Kidney (tissue), 14 donors: Measurements from ENCODE around the gene TGFB1I1. TPM values are rescaled to one million over a fixed set of nuclear protein-coding genes. Genes with fewer than 3 reads are reported as not detected.
"Not testable (repeated sequence)": the region's sequence is repeated elsewhere in the genome, so short reads cannot be mapped to it uniquely, and the experiment has no call there.

Experiments used
- DNase-seq, 5 donors: peaks; one replicate each; pipeline ENCODE4 v3.0.0-alpha.2; 2013 to 2020
- FAIRE-seq: peaks from 2 replicates; lab custom pipeline; 2012; peaks lifted over from hg19 to GRCh38; lab: Jason Lieb, UNC
- H3K27ac ChIP-seq, 2 donors: one replicate each; pipeline ENCODE4 v1.7.0; 2013; ENCODE audit warnings: low read depth in 2 of 2, low read length in 2 of 2, inconsistent platforms in 1 of 2
- H3K27me3 ChIP-seq: one replicate; pipeline ENCODE4 v1.7.1; 2013; ENCODE audit warnings: low read length, inconsistent platforms; ENCODE audit not compliant: control insufficient read depth, insufficient read depth
- H3K36me3 ChIP-seq, 3 donors: one replicate each; pipeline versions ENCODE4 v1.7.0 to v1.7.1; 2013; ENCODE audit warnings: low read length in 3 of 3, control low read depth in 1 of 3, inconsistent platforms in 1 of 3; ENCODE audit not compliant: insufficient read depth in 3 of 3, control insufficient read depth in 2 of 3
- H3K4me1 ChIP-seq, 3 donors: one replicate each; pipeline versions ENCODE4 v1.7.0 to v1.7.1; 2013; ENCODE audit warnings: low read length in 3 of 3, inconsistent platforms in 1 of 3, low read depth in 1 of 3; ENCODE audit not compliant: control insufficient read depth in 2 of 3, insufficient read depth in 2 of 3
- H3K4me3 ChIP-seq, 3 donors: one replicate each; pipeline versions ENCODE4 v1.7.0 to v1.8.1; 2013; ENCODE audit warnings: low read length in 3 of 3, control low read depth in 1 of 3, inconsistent platforms in 1 of 3
- H3K9ac ChIP-seq, 3 donors: one replicate each; pipeline versions ENCODE4 v1.7.0 to v1.7.1; 2013; ENCODE audit warnings: low read length in 3 of 3, control low read depth in 1 of 3, inconsistent platforms in 1 of 3
- H3K9me3 ChIP-seq, 3 donors: one replicate each; pipeline versions ENCODE4 v1.7.0 to v1.7.1; 2013; ENCODE audit warnings: low read length in 3 of 3, control low read depth in 1 of 3, inconsistent platforms in 1 of 3; ENCODE audit not compliant: control insufficient read depth in 2 of 3, insufficient read depth in 1 of 3
- intact Hi-C: fragments of 100-400 bp; cut with DNase I; formaldehyde crosslinking; loops from one replicate; pipeline ENCODE4 v1.11.1; 2022
- polyA plus RNA-seq: library from polyadenylated mRNA; stranded (reverse); fragments of 350-450 nt; fragmentation: Illumina TruSeq; extraction: RNeasy Lipid Tissue Mini Kit (QIAGEN cat#74804); gene quantifications from one replicate; pipeline ENCODE4 v1.2.3, GENCODE V29; 2014; ENCODE audit warnings: low read depth, low replicate concordance; ENCODE audit not compliant: insufficient read depth
- total RNA-seq: library from RNA; stranded (reverse); fragmentation: NEBNext Ultra II Directional; extraction: Animal tissue kit (Norgen Biotek cat#: 25700); gene quantifications from one replicate; pipeline ENCODE4 v1.2.1, GENCODE V29; 2021
- TF ChIP-seq, protein P1 (sequence below): IDR thresholded peaks from 3 replicates; pipeline ENCODE4 v1.5.1; 2012; ENCODE audit warnings: mild to moderate bottlenecking, moderate library complexity, borderline replicate concordance; ENCODE audit not compliant: insufficient read depth; ENCODE audit errors: extremely low read depth
- donor health status: control.
- donor health status: control.
- donor health status: control.
- donor health status: control.
- donor health status: control.
- donor health status: DM: yes; HTN: yes; CAD: no.
- donor health status: Normal renal cell carcinoma (clear cell type).

TGFB1I1 gene
- total and polyA plus RNA-seq, 2 donors from 2014 or later = 27.5 to 54.4 TPM

DNA sequence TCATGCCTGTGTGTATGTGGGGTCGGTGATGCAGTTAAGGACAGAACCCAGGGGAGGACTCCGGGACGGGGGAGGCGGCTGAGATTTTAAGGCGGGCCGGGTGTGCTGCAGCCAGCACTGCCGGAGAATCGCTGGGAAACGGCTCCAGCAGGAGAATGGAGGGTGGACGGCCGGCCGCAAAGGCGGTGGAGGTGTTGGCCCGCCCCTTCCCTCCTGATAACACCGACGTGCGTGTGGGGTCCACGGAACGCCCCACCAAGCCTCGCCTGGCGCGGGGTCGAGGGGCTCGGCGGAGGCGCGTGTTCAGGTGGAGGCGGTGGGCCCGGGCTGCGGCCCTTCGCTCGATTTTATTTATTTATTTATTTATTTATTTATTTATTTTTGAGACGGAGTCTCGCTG, 30.0 kb upstream of the TGFB1I1 start:
- no peak overlapping the region for H3K27ac ChIP-seq
- H3K36me3 ChIP-seq = no peaks in the 10 kb centered on the region
- no peak overlapping the region for H3K9ac ChIP-seq
- H3K9me3 ChIP-seq = no peaks in the 10 kb centered on the region
- H3K27me3 ChIP-seq = no peaks in the 10 kb centered on the region
- FAIRE-seq = no peak
- H3K4me3 ChIP-seq = no peak overlapping the region
- H3K4me1 ChIP-seq = no peaks in the 10 kb centered on the region
- intact Hi-C loops = loop anchor here (10.0 kb wide), 1 partner anchor 457 kb away; the partner anchor contains the start of gene HSD3B7
- TF ChIP-seq, protein P1, sequence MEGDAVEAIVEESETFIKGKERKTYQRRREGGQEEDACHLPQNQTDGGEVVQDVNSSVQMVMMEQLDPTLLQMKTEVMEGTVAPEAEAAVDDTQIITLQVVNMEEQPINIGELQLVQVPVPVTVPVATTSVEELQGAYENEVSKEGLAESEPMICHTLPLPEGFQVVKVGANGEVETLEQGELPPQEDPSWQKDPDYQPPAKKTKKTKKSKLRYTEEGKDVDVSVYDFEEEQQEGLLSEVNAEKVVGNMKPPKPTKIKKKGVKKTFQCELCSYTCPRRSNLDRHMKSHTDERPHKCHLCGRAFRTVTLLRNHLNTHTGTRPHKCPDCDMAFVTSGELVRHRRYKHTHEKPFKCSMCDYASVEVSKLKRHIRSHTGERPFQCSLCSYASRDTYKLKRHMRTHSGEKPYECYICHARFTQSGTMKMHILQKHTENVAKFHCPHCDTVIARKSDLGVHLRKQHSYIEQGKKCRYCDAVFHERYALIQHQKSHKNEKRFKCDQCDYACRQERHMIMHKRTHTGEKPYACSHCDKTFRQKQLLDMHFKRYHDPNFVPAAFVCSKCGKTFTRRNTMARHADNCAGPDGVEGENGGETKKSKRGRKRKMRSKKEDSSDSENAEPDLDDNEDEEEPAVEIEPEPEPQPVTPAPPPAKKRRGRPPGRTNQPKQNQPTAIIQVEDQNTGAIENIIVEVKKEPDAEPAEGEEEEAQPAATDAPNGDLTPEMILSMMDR = no peak
- peak in 2 of 5 donors; percentile 64 to 70 for DNase-seq

DNA sequence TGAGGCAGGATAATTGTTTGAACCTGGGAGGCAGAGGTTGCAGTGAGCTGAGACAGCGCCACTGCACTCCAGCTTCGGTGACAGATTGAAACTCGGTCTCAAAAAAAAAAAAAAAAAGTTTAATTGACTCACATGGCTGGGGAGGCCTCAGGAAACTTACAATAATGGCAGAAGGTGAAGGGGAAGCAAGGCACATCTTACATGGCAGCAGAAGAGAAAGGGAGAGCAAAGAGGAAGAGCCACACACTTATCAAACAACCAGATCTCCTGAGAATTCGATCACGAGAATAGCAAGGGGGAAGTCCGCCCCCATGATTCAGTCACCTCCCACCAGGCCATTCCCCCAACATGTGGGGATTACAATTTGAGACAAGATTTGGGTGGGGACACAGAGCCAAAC, 26.0 kb upstream of the TGFB1I1 start:
- not testable (repeated sequence) for H3K27me3 ChIP-seq, H3K36me3 ChIP-seq, H3K4me1 ChIP-seq, H3K27ac ChIP-seq, H3K4me3 ChIP-seq, H3K9ac ChIP-seq, H3K9me3 ChIP-seq, FAIRE-seq
- intact Hi-C loops = loop anchor here (10.0 kb wide), 1 partner anchor 461 kb away; the partner anchor contains the start of gene HSD3B7
- DNase-seq = peak in 1 of 5 donors; percentile 2

DNA sequence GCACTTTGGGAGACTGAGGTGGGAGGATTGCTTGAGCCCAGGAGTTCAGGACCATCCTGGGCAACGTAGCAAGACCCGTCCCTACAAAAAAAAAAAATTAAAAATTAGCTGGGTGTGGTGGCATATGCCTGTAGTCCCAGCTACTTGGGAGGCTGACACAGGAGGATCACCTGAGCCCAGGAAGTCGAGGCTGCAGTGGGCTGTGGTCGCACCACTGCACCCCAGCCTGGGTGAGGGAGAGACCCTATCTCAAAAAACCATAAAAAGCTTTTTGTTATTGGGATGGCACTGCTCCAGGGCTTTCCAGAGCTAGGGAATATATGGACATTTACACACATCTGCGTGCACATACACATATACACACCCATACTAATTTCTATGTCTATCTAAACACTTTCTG, 20.8 kb upstream of the TGFB1I1 start:
- intact Hi-C loops = no loop called here
- H3K9ac ChIP-seq = no peak overlapping the region
- TF ChIP-seq, protein P1 = no peak

DNA sequence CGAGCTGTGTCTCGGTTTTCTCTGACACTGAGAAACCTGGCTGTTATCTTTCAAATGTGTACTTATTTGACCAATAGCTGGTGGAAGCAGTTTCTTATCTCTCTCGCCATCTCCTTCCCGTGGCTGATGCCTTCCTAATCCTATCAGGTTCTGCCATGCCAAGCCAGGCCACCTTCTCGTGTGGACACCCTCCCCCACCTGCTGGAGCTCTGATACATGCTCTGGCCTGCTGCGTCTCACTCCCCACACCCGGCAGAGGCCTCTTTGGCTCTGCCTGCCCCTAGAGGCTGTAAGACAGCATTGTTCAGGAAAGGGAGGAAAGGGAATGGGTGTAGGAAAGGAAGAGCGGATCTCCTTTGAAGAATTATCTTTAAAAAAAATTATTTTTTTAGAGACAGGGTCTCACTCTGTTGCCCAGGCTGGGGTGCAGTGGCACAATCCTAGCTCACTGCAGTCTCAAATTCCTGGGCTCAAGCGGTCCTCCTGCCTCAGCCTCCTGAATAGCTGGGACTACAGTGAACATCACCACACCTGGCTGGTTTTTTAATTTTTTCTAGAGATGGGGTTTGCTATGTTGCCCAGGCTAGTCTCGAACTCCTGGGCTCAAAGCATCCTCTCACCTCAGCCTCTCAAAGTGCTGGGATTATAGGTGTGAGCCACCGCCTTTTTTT, 20.1 kb upstream of the TGFB1I1 start:
- DNase-seq (peak; percentile 80 to 90 (median 85)), FAIRE-seq (no peak)
- H3K4me3 ChIP-seq = no peak overlapping the region
- H3K9ac ChIP-seq = no peak overlapping the region
- H3K27me3 ChIP-seq = no peaks in the 10 kb centered on the region
- peaks cover 0 to 2% (median 0%) of the 10 kb centered on the region in 3 donors for H3K36me3 ChIP-seq
- peaks cover 0 to 20% (median 5%) of the 10 kb centered on the region in 3 donors for H3K4me1 ChIP-seq
- H3K9me3 ChIP-seq = no peaks in the 10 kb centered on the region
- TF ChIP-seq, protein P1 = peak; percentile 31
- H3K27ac ChIP-seq = no peak overlapping the region
- intact Hi-C loops = no loop called here

More for the DNA sequence above, 20.8 kb upstream of the TGFB1I1 start:
- H3K27me3 ChIP-seq = no peaks in the 10 kb centered on the region
- FAIRE-seq = no peak
- H3K36me3 ChIP-seq = peaks cover 0 to 2% (median 0%) of the 10 kb centered on the region in 3 donors
- peak in 2 of 5 donors; percentile 15 to 28 for DNase-seq
- H3K9me3 ChIP-seq = no peaks in the 10 kb centered on the region
- peaks cover 0 to 16% (median 5%) of the 10 kb centered on the region in 3 donors for H3K4me1 ChIP-seq
- no peak overlapping the region for H3K4me3 ChIP-seq
- no peak overlapping the region for H3K27ac ChIP-seq
